ENCODE results near the gene EXT2. TPM values are rescaled to one million over a fixed set of nuclear protein-coding genes. Genes with fewer than 3 reads are reported as not detected.

Gene EXT2
- total RNA-seq, 1 experiment from 2014 or later, result 39.1 TPM

DNA sequence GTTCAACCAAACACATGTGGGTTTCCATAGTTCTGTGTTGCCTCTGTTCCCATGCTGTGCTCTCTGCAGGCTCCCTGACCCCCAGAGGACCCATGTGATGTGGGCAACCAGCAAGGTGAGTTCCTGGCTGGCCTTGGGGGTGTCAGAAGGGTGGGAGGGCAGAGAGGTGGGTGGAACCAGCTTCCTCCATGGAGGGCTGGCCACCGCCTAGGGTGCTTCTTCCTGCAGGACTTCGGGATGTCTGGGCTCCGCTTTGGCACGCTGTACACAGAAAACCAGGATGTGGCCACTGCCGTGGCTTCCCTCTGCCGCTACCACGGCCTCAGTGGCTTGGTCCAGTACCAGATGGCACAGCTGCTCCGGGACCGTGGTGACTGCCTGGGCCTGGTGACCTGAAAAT lies 14.5 kb upstream of the EXT2 start (continued):
- TF ChIP-seq, protein P1, sequence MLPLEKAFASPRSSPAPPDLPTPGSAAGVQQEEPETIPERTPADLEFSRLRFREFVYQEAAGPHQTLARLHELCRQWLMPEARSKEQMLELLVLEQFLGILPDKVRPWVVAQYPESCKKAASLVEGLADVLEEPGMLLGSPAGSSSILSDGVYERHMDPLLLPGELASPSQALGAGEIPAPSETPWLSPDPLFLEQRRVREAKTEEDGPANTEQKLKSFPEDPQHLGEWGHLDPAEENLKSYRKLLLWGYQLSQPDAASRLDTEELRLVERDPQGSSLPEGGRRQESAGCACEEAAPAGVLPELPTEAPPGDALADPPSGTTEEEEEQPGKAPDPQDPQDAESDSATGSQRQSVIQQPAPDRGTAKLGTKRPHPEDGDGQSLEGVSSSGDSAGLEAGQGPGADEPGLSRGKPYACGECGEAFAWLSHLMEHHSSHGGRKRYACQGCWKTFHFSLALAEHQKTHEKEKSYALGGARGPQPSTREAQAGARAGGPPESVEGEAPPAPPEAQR (CRISPR knock-in tag; IDR thresholded peaks at IDR 0.05), result no peak
- no peak for TF ChIP-seq TCF7 (CRISPR knock-in tag; IDR thresholded peaks at IDR 0.05; ENCODE audit: low read depth)
- TF ChIP-seq MYBL2 (CRISPR knock-in tag; IDR thresholded peaks at IDR 0.05), result no peak
- no peak for TF ChIP-seq SOX15 (CRISPR knock-in tag; IDR thresholded peaks at IDR 0.05)
- no peak for TF ChIP-seq ARID4B (CRISPR knock-in tag; IDR thresholded peaks at IDR 0.05; ENCODE audit: borderline replicate concordance)

- no peak overlapping the region for H3K4me3 Mint-ChIP-seq
- POLR2A ChIA-PET, result no interaction called here
- no peak for TF ChIP-seq PRDM15 (CRISPR knock-in tag; IDR thresholded peaks at IDR 0.05)
- TF ChIP-seq, protein P2, sequence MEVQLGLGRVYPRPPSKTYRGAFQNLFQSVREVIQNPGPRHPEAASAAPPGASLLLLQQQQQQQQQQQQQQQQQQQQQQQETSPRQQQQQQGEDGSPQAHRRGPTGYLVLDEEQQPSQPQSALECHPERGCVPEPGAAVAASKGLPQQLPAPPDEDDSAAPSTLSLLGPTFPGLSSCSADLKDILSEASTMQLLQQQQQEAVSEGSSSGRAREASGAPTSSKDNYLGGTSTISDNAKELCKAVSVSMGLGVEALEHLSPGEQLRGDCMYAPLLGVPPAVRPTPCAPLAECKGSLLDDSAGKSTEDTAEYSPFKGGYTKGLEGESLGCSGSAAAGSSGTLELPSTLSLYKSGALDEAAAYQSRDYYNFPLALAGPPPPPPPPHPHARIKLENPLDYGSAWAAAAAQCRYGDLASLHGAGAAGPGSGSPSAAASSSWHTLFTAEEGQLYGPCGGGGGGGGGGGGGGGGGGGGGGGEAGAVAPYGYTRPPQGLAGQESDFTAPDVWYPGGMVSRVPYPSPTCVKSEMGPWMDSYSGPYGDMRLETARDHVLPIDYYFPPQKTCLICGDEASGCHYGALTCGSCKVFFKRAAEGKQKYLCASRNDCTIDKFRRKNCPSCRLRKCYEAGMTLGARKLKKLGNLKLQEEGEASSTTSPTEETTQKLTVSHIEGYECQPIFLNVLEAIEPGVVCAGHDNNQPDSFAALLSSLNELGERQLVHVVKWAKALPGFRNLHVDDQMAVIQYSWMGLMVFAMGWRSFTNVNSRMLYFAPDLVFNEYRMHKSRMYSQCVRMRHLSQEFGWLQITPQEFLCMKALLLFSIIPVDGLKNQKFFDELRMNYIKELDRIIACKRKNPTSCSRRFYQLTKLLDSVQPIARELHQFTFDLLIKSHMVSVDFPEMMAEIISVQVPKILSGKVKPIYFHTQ (CRISPR knock-in tag; IDR thresholded peaks at IDR 0.05), result no peak
- TF ChIP-seq CREM (CRISPR knock-in tag; IDR thresholded peaks at IDR 0.05), result no peak
- TF ChIP-seq ELF4 (CRISPR knock-in tag; IDR thresholded peaks at IDR 0.05; ENCODE audit: low read depth), result no peak
- no peak for TF ChIP-seq ZBTB21 (CRISPR knock-in tag; IDR thresholded peaks at IDR 0.05; ENCODE audit: borderline replicate concordance)
- TF ChIP-seq SOX15 (CRISPR knock-in tag; IDR thresholded peaks at IDR 0.05), result no peak
- no peak for TF ChIP-seq SMAD4 (CRISPR knock-in tag; IDR thresholded peaks at IDR 0.05)
- no peak for TF ChIP-seq HMGXB4 (CRISPR knock-in tag; IDR thresholded peaks at IDR 0.05)
- TF ChIP-seq NR2C2 (CRISPR knock-in tag; IDR thresholded peaks at IDR 0.05), result no peak
- no peak for TF ChIP-seq ZNF281 (CRISPR knock-in tag; IDR thresholded peaks at IDR 0.05)
- TF ChIP-seq ZNF425 (CRISPR knock-in tag; conservative IDR thresholded peaks at IDR 0.05), result no peak
- no peak for TF ChIP-seq CBFB (CRISPR knock-in tag; IDR thresholded peaks at IDR 0.05; ENCODE audit: low read depth)
- no peak for TF ChIP-seq TEAD1 (CRISPR knock-in tag; IDR thresholded peaks at IDR 0.05)
Observed at GRCh38 chr11:44082645-44083044, 12.8 kb upstream of the EXT2 start.

More at GRCh38 chr11:44082645-44083044, 12.8 kb upstream of the EXT2 start:
- ATAC-seq (no peak), DNase-seq (ENCODE audit: low spot score) (no peak)
- H3K9me3 Mint-ChIP-seq, result peaks cover 17% of the 10 kb centered on the region
- no peaks in the 10 kb centered on the region for H3K4me1 Mint-ChIP-seq
- H3K27ac Mint-ChIP-seq, result no peak overlapping the region
- H3K36me3 Mint-ChIP-seq, result peaks cover 5% of the 10 kb centered on the region
- 0 out of 2 replicates have a peak, but pooled peaks cover 2% of the 10 kb centered on the region for H3K27me3 Mint-ChIP-seq (ENCODE audit: low read depth)
- CTCF ChIA-PET, result no interaction called here

Measured in WTC11 (cell line).